Osteoblast (primary cell): ENCODE data around the gene MSH4. TPM values are rescaled to one million over a fixed set of nuclear protein-coding genes. Genes with fewer than 3 reads are reported as not detected.
"Not testable (repeated sequence)": the region's sequence is repeated elsewhere in the genome, so short reads cannot be mapped to it uniquely, and the experiment has no call there.

Experiments
- DNase-seq: peaks from one replicate; pipeline ENCODE4 v3.0.0; 2011; ENCODE audit warnings: low spot score, mixed read lengths; ENCODE audit not compliant: insufficient read length; ENCODE audit errors: missing footprints
- H2AFZ ChIP-seq: 2 replicates; pipeline ENCODE4 v1.6.0; 2011; ENCODE audit warnings: mild to moderate bottlenecking, low read length
- H3K27ac ChIP-seq: 2 replicates; pipeline ENCODE4 v1.5.1; 2011; ENCODE audit warnings: mild to moderate bottlenecking, low read depth, low read length, moderate library complexity
- H3K27me3 ChIP-seq: 2 replicates; pipeline ENCODE4 v1.6.0; 2012; ENCODE audit warnings: mild to moderate bottlenecking, control low read depth, inconsistent platforms, low read length, moderate library complexity; ENCODE audit not compliant: insufficient read depth
- H3K36me3 ChIP-seq: 2 replicates; pipeline ENCODE4 v1.5.1; 2011; ENCODE audit warnings: mild to moderate bottlenecking, low read length, control low read depth, moderate library complexity; ENCODE audit not compliant: insufficient read depth
- H3K4me1 ChIP-seq: 2 replicates; pipeline ENCODE4 v1.5.1; 2011; ENCODE audit warnings: mild to moderate bottlenecking, low read length, control low read depth, moderate library complexity; ENCODE audit not compliant: insufficient read depth
- H3K4me2 ChIP-seq: 2 replicates; pipeline ENCODE4 v1.6.0; 2011; ENCODE audit warnings: mild to moderate bottlenecking, low read length; ENCODE audit not compliant: insufficient read depth
- H3K4me3 ChIP-seq: fragments of 200-600 bp; sonication (generic); 3 replicates; pipeline ENCODE4 v1.5.1; 2012; ENCODE audit warnings: mild to moderate bottlenecking, low read length, inconsistent platforms; ENCODE audit not compliant: insufficient read depth
- H3K79me2 ChIP-seq: 2 replicates; pipeline ENCODE4 v1.6.0; 2012; ENCODE audit warnings: mild to moderate bottlenecking, low read length, control low read depth, inconsistent platforms; ENCODE audit not compliant: insufficient read depth
- H3K9me3 ChIP-seq: 2 replicates; pipeline ENCODE4 v1.5.1; 2011; ENCODE audit warnings: low read depth, low read length, control low read depth
- H4K20me1 ChIP-seq: 2 replicates; pipeline ENCODE4 v1.6.0; 2012; ENCODE audit warnings: mild to moderate bottlenecking, low read length, control low read depth; ENCODE audit not compliant: insufficient read depth
- total RNA-seq: library from RNA; depleted of rRNA; stranded (reverse); fragments of >200 nt; gene quantifications from 2 replicates; pipeline ENCODE4 v1.2.3, GENCODE V29; 2012
- TF ChIP-seq, protein P1 (sequence below): IDR thresholded peaks from 2 replicates; pipeline ENCODE4 v1.5.1; 2011; ENCODE audit warnings: mild to moderate bottlenecking, low read depth, low read length, moderate library complexity; ENCODE audit errors: extremely low read depth

The MSH4 gene
- total RNA-seq, 1 donor: under 0.01 TPM

DNA sequence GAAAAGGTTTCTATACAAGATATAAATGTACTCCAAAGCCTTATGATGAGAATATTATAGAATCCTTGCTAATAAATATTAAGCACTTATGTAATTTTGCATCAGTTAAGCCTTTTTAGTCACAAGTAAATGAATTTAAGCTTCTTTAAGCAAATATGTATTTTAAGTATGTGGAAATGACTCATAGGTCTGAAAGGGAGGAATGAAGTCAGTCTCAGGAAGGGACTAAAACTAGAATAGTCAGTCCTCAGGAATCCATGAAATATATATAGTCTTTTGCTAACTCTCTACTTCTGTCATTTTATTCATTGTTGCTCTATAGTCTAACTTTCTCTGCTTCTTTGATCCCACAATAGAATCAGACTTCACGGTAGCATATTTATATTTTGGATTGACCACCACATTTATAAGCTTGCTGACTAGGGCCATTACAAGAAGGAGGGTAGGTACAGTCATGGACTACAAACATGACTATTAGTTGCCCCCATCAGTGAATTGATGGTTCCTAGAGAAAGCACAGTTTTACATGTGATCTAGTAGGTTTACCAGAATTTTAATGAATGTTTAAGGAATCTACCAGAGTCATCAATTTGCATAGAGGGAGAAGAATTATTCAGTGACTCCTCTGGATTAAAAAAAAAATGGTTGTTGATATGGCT, 30.9 kb upstream of the MSH4 start:
- Histone ChIP-seq H3K79me2 (no peaks in the 10 kb centered on the region), H4K20me1 (no peaks in the 10 kb centered on the region), H3K27me3 (no peaks in the 10 kb centered on the region), H2AFZ (peak overlapping the region; percentile 36), H3K4me2 (peak overlapping the region; percentile 63), H3K9me3 (no peaks in the 10 kb centered on the region), H3K27ac (peak overlapping the region; percentile 60), H3K36me3 (no peaks in the 10 kb centered on the region), H3K4me3 (peak overlapping the region; percentile 11), H3K4me1 (peaks cover 14% of the 10 kb centered on the region)
- DNase-seq: peak; percentile 49
- TF ChIP-seq, protein P1, sequence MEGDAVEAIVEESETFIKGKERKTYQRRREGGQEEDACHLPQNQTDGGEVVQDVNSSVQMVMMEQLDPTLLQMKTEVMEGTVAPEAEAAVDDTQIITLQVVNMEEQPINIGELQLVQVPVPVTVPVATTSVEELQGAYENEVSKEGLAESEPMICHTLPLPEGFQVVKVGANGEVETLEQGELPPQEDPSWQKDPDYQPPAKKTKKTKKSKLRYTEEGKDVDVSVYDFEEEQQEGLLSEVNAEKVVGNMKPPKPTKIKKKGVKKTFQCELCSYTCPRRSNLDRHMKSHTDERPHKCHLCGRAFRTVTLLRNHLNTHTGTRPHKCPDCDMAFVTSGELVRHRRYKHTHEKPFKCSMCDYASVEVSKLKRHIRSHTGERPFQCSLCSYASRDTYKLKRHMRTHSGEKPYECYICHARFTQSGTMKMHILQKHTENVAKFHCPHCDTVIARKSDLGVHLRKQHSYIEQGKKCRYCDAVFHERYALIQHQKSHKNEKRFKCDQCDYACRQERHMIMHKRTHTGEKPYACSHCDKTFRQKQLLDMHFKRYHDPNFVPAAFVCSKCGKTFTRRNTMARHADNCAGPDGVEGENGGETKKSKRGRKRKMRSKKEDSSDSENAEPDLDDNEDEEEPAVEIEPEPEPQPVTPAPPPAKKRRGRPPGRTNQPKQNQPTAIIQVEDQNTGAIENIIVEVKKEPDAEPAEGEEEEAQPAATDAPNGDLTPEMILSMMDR: no peak

DNA sequence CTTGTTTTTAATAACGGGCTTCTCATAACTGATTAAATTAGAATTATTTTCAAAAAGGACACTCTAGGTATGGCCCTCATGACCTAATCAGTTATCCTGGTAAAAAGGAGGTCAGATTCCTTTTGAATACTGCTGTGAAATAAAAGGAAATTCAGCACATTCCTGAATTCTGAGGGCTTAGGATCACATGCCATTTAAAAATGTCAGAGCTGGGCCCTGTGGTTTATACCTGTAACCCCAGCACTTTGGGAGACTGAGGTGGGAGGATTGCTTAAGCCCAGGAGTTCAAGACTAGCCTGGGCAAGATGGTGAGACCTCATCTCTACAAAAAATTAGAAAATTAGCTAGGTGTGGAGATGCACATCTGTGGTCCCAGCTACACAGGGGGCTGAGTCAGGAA, 28.7 kb upstream of the MSH4 start:
- H3K79me2 ChIP-seq: no peaks in the 10 kb centered on the region
- H2AFZ ChIP-seq: peak overlapping the region; percentile 7
- TF ChIP-seq, protein P1: no peak
- DNase-seq: no peak
- H4K20me1 ChIP-seq: no peaks in the 10 kb centered on the region
- no peaks in the 10 kb centered on the region for H3K9me3 ChIP-seq
- no peak overlapping the region for H3K4me2 ChIP-seq
- no peaks in the 10 kb centered on the region for H3K36me3 ChIP-seq
- H3K4me3 ChIP-seq: no peak overlapping the region
- no peak overlapping the region for H3K27ac ChIP-seq
- H3K27me3 ChIP-seq: no peaks in the 10 kb centered on the region
- H3K4me1 ChIP-seq: peaks cover 14% of the 10 kb centered on the region

DNA sequence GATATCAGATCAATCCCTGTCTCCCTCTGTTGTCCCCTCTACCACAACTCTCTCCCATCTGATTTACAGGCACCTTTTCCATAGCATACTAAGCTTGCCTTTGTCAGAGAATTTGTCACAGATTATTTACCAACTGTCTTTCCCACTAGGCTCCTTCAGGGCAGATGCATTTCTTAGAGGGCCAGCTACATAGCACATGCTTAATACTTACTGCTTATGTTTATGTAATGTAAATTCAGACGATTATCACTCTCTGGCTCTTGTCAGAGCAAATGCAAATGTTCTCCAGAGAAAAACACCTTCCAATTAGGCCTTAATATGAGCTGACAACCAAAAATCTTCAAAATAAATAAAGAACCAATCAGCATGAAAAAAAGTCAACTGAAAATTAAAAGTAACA, 25.9 kb upstream of the MSH4 start:
- Histone ChIP-seq H3K36me3 (no peaks in the 10 kb centered on the region), H3K79me2 (no peaks in the 10 kb centered on the region), H3K27me3 (no peaks in the 10 kb centered on the region), H3K27ac (no peak overlapping the region), H3K4me3 (no peak overlapping the region), H3K4me2 (no peak overlapping the region), H3K9me3 (no peaks in the 10 kb centered on the region), H4K20me1 (no peaks in the 10 kb centered on the region), H2AFZ (no peak overlapping the region), H3K4me1 (peaks cover 7% of the 10 kb centered on the region)
- DNase-seq: no peak
- TF ChIP-seq, protein P1: no peak

DNA sequence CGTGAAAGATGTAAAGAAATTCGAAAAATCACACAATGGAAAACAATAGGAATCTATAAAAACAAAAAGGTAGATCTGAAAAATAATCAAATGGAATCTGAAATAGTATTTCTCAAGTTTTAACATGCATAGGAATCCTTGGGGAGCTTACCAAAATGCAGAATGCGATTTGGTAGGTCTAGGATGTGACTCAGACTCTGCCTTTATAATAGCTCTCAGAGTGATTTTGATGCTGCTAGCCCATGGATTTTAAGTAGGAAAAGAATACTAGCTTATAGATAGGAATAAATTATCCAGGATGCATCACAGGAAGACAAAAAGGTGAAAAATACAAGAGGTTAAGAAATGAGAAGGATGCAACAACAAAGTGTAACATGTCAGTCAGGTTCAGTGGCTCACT, 24.7 kb upstream of the MSH4 start:
- no peak for DNase-seq
- no peak overlapping the region for H3K4me3 ChIP-seq
- TF ChIP-seq, protein P1: no peak
- no peaks in the 10 kb centered on the region for H3K9me3 ChIP-seq
- H3K27me3 ChIP-seq: no peaks in the 10 kb centered on the region
- H2AFZ ChIP-seq: no peak overlapping the region
- H3K4me2 ChIP-seq: no peak overlapping the region
- H3K36me3 ChIP-seq: no peaks in the 10 kb centered on the region
- H3K27ac ChIP-seq: no peak overlapping the region
- no peaks in the 10 kb centered on the region for H3K79me2 ChIP-seq
- H3K4me1 ChIP-seq: no peaks in the 10 kb centered on the region
- no peaks in the 10 kb centered on the region for H4K20me1 ChIP-seq

DNA sequence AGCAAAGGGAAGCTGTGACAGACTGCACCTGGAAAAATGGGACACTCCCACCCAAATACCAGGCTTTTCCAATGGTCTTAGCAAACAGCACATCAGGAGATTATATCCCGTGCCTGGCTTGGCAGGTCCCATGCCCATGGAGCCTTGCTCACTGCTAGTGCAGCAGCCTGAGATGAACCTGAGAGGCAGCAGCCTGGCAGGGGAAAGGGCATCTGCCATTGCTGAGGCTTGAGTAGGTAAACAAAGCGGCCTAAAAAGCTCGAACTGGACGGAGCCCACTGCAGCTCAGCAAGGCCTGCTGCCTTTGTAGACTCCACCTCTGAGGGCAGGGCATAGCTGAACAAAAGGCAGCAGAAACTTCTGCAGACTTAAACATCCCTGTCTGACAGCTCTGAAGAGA, 18.9 kb upstream of the MSH4 start:
- not testable (repeated sequence) for H3K4me3 ChIP-seq, H4K20me1 ChIP-seq, H3K79me2 ChIP-seq, H3K4me1 ChIP-seq, H3K9me3 ChIP-seq, H3K27me3 ChIP-seq, DNase-seq, H3K36me3 ChIP-seq, H3K27ac ChIP-seq, H3K4me2 ChIP-seq, H2AFZ ChIP-seq

DNA sequence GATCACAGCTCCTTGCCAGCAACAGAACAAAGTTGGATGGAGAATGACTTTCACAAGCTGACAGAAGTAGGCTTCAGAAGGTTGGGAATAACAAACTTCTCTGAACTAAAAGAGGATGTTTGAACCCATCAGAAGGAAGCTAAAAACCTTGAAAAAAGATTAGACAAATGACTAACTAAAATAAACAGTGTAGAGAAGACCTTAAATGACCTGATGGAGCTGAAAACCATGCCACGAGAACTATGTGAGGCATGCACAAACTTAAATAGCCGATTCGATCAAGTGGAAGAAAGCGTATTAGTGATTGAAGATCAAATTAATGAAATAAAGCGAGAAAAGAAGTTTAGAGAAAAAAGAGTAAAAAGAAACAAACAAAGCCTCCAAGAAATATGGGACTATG, 18.0 kb upstream of the MSH4 start:
- H4K20me1 ChIP-seq, H3K27ac ChIP-seq, H3K36me3 ChIP-seq, H3K79me2 ChIP-seq, H3K4me3 ChIP-seq, H3K27me3 ChIP-seq, H3K4me1 ChIP-seq, H3K4me2 ChIP-seq, H3K9me3 ChIP-seq, H2AFZ ChIP-seq, DNase-seq: not testable (repeated sequence)
